HG02610 (cell line): ENCODE results near the gene DDX19B.
"Not testable (repeated sequence)": the region's sequence is repeated elsewhere in the genome, so short reads cannot be mapped to it uniquely, and the experiment has no call there.

Source experiments
- ATAC-seq: cut with Tn5 transposase; IDR thresholded peaks from one replicate; pipeline ENCODE4 v1.9.1; 2021; ENCODE audit warnings: mild to moderate bottlenecking, moderate library complexity; ENCODE audit not compliant: unreplicated experiment

The DDX19B gene

DNA sequence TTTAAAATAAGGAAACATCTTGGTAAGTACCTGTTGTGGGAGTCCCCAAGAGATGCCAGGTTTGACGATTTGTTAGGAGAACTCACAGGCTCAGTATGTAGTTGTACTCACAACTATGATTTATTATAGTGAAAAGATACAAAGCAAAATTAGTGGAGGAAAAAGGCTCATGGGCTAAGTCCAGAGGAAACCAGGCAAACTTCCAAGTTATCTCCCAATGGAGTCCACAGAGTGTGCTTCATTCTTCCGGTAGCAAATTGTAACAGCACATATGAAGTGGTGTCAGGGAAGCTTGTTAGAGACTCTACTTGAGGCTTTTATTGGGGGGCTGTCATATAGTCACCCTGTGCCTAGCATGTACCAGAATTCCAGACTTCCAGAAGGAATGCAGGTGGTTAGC lies 50.0 kb downstream of the DDX19B start:
- ATAC-seq, result no peak

DNA sequence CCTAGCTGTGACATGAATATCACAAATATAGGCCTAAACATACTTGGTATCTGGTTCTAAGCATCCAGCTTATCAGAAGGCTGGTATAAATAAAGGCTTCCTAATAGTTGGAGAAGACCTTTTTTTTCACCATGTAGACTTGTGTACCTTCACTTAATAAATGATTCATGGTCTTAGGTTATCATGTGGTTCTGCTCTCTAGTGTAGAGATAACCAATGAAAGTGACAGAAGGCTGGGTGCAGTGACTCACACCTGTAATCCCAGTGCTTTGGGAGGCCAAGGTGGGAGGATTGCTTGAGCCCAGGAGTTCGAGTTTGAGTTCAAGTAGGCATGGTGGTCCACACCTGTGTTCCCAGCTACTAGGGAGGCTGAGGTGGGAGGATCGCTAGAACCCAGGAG lies 50.8 kb downstream of the DDX19B start:
- no peak for ATAC-seq

DNA sequence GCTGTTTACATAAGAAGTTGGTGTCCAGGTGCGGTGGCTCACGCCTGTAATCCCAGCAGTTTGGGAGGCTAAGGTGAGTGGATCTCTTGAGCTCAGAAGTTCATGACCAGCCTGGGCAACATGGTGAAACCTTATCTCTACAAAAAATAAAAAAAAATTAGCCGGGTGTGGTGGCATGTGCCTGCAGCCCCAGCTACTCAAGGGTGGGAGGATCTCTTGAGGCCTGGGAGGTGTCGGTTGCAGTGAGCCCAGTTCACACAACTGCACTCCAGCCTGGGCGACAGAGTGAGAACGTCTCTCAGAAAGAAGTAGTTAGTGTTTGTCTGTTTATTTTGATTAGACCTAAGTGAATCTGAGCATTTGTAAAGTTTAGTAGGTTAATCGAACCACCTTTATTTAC lies 60.6 kb downstream of the DDX19B start:
- ATAC-seq, result no peak

DNA sequence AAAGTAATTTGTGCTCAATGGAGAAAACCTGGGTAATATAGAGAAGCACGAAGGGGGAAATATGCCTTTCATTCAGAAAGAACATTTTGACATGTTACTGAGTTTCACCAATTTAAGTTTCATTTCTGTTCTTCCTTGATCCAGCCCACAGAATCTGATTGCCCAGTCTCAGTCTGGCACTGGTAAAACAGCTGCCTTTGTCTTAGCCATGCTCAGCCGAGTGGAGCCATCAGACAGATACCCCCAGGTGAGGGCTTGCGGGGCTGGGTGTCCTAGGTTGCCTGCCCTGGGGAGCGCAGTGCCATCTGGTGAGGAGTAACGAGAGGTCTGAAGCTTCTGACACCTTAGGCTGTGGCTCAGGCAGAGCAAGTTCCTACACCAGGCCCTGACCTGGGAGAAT lies 65.4 kb downstream of the DDX19B start:
- no peak for ATAC-seq

DNA sequence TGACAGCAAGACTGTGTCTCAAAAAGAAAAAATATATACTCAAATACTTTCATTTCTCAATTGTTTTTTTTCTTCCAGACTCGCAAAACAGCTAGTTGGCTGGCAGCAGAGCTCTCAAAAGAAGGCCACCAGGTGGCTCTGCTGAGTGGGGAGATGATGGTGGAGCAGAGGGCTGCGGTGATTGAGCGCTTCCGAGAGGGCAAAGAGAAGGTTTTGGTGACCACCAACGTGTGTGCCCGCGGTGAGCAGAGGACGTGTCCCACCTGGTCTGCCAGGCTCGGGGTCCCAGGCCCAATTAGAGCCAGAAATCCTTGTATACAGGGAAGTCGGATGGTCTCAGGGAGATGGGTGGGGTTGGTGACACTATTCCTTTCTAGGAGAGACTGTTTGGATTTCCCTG lies 71.2 kb downstream of the DDX19B start:
- ATAC-seq, result not testable (repeated sequence)

DNA sequence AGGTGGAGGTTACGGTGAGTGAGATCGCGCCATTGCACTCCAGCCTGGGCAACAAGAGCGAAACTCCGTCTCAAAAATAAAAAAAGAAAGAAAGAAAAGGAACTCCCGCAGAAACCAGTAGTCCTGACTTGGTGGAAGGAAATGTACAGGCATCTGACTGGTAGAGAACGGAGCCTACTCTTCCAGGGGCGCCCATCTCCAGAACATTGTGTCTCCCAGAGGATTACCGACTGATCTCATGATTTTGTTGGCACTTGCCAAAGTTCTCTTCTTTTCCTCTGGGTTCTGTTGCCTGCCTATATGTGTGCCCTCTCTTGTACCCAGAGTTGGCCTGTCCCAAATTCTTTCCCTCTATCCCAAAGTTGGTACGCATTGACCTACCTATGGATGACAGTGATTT lies 71.9 kb downstream of the DDX19B start:
- no peak for ATAC-seq

DNA sequence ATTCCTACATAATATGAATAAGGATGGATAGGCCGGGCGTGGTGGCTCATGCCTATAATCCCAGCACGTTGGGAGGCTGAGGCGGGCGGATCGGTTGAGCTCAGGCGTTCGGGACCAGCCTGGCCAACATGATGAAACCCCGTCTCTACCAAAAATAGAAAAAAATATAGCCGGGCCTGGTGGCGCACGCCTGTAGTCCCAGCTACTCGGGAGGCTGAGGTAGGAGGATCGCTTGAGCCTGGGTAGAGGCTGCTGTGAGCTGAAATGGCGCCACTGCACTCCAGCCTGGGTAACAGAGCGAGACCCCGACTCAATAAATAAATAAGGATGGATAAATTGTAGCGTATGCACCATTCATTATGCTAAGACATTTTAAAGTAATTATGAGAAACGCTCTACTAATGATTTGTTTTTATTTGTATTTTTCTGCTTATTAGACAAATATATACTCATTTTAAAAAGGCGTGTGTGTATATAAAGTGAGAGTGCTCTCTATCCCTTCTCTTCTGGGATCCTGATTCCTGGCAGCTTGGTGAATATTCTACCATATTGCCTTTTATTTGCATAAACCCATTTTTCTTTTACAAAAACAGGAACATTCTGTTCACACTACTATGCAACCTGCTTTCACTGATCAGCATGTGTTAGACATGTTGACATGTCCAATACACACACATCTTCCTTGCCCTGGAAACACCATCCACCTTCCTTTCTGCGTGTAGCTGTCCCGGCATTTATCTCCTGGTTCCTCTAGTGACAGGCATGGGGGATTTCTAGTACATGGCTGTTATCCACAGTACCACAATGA lies 74.1 kb downstream of the DDX19B start:
- no peak for ATAC-seq

DNA sequence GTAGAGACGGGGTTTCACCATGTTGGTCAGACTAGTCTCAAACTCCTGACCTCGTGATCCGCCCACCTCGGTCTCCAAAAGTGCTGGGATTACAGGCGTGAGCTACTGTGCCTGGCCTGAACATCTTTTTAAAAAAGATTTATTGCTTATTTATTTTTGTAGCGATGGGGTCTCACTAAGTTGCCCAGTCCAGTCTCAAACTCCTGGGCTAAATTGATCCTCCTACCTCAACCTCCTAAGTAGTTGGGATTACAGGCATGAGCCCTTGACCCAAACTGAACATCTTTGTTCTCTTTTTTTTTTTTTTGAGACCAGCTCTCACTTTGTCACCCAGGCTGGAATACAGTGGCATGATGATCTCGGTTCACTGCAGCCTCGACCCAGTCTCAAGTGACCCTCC lies 75.2 kb downstream of the DDX19B start:
- no peak for ATAC-seq

DNA sequence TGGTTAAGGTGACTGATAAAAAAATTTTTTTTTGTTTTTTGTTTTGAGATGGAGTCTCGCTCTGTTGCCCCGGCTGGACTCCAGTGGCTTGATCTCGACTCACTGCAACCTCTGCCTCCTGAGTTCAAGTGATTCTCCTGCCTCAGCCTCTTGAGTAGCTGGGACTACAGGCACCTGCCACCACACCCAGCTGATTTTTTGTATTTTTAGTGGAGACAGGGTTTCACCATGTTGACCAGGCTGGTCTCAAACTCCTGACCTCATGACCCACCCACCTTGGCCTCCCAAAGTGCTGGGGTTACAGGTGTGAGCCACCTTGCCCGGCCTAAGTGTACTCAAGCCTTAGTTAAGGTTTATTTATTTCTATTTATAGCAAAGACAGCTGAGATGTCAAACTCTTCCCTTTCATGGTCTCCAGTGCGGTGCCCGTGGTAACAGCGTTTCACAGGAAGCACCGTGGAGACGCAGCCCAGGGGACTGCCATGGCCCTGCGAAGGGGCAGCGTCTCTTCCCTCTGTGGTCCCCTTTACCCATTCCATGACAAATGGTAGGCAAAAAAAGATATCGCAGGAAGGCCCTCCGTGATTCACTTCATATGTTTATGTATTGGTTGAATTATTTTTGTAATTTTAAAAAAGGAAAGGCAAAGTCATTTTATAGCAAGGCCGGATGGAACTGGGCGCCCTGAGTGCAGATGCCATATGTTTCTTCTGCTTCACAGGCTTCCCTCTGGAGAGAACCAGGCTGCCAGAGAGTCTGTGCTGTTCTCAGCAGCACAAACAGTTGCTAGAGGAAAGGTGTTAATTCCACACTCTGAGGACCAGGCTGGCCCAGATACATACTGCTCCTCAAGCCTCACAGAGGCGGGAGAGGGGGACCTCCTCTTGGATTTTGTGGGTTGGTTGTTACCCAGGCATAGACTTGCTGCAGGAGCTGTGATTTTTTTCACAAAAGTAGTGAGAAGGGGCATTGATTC lies 76.9 kb downstream of the DDX19B start:
- ATAC-seq, result no peak

DNA sequence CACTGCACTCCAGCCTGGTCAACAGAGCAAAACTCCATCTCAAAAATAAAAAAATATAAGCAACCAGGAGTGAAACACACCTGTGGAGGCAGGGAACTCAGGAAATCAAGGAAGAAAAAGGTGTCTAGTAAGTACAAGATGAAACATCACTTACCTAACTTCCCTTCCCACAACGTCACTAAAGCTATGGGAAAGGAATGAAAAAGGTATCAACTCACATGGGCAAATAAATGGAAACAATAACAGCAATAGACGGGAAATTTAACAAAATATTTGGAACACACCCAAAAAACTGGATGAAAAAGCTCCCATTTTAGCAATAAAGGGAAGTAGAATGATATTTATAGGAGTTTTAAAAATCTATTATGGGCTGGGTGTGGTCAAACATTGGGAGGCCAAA lies 78.8 kb downstream of the DDX19B start:
- ATAC-seq, result no peak

DNA sequence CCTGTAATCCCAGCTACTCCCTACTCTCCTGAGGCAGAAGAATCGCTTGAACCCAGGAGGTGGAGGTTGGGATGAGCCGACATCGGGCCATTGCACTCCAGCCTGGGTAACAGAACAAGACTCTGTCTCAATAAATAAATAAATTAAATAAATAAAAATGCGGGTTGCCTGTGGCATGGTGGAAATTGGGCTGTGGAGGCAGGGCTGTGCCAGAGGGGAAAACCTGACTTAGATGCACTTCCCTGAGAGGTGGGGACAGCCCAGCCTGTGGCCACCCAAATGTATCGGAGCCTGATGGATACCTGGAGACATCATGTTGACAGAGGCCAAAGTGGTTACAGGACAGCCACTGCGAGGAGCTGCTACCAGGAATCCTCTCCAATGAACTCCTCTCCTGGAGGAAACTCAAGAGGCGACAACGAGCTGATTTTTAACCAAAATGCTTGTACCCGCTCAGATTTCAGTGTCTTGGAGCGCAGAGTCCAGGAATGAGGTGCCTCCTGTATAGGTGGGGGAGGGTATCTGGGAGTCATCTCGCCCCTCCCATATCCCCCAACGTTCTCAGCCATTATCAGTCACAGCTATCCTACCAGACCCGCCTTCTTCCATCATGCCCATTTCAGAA lies 80.0 kb downstream of the DDX19B start:
- no peak for ATAC-seq

DNA sequence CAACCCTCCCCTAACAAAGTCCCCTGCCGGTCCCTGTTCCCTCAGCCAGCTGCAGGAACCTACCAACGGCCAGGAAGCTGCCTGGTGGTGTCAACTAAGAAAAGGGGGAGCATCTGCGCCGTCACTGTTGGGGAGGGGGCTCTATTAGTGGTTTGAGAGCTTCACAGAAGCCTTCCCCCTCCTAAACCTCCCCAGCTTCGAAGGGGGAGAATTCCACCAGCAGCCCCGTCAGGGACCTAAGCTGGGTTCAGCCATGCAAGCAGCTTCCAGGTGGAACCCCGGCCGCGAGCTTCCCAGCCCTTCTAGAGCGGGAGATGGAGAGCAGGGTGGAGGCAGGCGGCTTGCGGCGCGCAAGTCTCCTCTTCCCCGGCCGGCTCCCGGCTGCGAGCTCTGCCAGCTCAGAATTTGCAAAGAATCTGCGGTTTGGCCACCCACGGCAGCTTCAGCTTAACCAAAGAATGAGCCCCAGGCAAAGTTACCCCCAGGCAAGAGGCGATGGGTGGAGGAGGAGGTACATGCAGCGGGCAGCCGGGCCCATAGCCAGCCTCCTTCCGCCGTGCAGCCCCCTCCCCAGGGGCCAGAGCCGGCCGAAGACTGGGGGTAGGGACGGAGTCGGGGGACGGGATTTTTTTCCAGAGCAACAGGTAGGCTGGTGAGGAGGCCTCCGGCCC lies 81.4 kb downstream of the DDX19B start:
- peak; percentile 11 for ATAC-seq

DNA sequence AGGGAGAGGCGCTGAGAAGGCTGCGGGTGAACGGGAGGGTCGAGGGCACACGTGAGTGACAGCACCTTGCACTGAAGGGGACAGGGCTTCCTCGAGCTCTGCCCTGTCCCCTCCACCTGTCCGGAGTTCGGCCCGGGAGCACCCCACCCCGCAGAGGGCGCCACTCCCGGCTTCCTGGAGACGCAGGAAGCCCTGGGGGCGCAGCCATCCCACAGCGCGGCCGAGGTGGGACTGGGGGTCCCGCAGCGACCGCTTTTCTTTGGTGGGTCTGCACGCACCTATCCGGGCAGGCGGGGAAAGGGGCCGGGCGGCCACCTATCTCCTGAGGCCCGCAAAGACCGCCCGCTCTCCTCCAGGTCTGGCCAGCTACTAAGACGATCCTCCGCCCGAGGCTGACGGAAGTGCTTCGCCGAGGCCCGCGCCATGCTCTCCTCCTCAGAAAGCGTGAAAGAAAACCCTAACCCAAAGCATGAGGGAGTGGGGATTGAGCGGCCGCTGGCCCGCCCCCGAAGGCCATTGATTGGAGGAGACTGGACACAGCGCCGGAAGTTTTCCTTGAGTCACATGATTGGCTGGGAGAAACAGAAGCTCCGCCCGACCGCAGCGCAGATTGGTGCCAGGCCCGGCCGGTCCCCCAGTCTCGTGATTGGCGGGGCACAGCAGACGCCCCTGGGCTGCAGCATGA lies 82.1 kb downstream of the DDX19B start:
- peak; percentile 90 for ATAC-seq

DNA sequence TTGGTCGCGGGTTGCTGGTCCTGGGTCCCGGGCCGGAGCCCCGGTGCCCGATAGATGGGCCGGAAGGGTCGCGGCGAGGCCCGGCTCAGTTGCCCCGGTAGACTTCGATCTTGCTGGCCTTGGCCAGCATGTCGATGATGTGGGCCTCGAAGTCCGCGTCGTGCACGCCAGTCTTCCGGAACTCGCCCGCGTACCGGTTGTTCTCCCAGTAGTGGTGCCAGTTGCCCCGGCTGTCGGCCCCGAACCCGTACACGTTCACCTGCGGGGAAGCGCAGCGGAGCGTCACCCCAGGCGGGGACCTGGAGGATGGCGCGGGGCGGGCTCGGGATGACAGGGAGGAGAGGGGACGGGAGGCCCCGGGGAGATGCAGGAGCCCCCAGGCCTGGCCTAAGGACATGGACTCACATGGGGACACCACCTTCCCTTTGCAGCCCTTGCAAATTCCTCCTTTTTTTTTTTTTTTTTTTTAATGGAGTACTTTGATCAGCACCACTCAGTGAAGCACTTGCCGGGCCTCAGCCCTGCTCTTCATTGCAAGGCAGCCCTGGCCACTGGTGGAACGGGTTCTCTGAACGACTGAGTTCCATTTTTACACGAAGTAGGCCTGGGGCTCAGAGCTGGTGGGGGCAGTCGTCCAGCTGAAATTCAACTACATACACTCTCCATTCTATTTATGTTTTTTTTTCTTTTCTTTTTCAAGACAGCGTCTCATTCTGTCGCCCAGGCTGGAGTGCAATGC lies 82.8 kb downstream of the DDX19B start:
- ATAC-seq, result no peak

DNA sequence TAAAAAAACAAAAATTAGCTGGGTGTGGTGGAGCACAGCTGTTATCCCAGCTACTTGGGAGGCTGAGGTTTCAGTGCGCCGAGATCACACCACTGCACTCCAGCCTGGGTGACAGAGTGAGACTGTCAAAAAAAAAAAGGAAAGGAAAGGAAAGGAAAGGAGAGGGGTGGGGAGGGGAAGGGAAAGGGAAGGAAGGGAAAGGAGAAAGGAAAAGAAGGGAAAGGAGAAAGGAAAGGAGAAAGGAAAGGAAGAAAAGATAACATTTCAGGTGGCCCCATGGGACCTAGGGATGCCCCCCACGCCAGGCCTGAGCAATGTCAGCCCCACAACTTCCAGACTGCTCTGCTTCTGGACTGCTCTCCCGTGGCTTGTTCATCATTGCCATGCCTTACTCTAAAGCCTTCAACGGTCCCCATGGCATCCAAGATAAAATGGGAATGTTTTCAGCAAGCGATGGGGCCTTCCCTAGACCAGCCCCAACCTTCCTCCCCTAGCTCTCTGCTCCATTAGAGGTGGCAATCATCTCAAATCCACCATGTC lies 84.5 kb downstream of the DDX19B start:
- no peak for ATAC-seq
